IMR-90 (cell line): ENCODE results near the gene SPIN1. TPM values are rescaled to one million over a fixed set of nuclear protein-coding genes. Genes with fewer than 3 reads are reported as not detected.

Experiments used
- ATAC-seq: fragments of 200-7000 bp; cut with Tn5 transposase; 2 replicates; pipeline ENCODE4 v1.9.1; 2020; ENCODE audit warnings: low read depth, mild to moderate bottlenecking, moderate library complexity
- BruUV-seq: library from RNA; stranded (reverse); fragments of 400-500 nt; replicated peaks from 2 replicates; lab custom pipeline; 2021; lab: Mats Ljungman, UMichigan
- CTCF ChIA-PET: fragments of 300-600 bp; formaldehyde crosslinking; extraction: SDS; loops from one replicate; lab custom pipeline; 2021; ENCODE audit warnings: antibody characterized with exemption; lab: Yijun Ruan, JAX
- POLR2A ChIA-PET: fragments of 300-600 bp; sonication (Branson Sonifier 250); formaldehyde crosslinking; loops from one replicate; lab custom pipeline; 2022; ENCODE audit warnings: antibody characterized with exemption; ENCODE audit not compliant: unreplicated experiment; lab: Charles Lee
- DNase-seq: peaks from one replicate; pipeline ENCODE4 v3.0.0; 2013
- H2AFZ ChIP-seq: replicated peaks from 2 replicates; pipeline ENCODE3; 2013; ENCODE audit warnings: low read length, mild to moderate bottlenecking; ENCODE audit not compliant: poor library complexity
- H2AK5ac ChIP-seq: 2 replicates; pipeline ENCODE4 v1.6.1; 2013; ENCODE audit warnings: low read depth, low read length, inconsistent platforms
- H2AK9ac ChIP-seq: replicated peaks from 2 replicates; pipeline ENCODE3; 2013; ENCODE audit warnings: mild to moderate bottlenecking, low read depth, low read length, moderate library complexity; ENCODE audit not compliant: poor library complexity
- H2BK120ac ChIP-seq: 2 replicates; pipeline ENCODE4 v1.6.1; 2013; ENCODE audit warnings: low read depth, low read length, inconsistent platforms
- H2BK15ac ChIP-seq: 3 replicates; pipeline ENCODE4 v1.6.1; 2013; ENCODE audit warnings: low read depth, low read length, inconsistent platforms
- H2BK20ac ChIP-seq: 2 replicates; pipeline ENCODE4 v1.6.1; 2013; ENCODE audit warnings: low read depth, mild to moderate bottlenecking, inconsistent platforms, low read length, moderate library complexity
- H2BK5ac ChIP-seq: 2 replicates; pipeline ENCODE4 v1.6.1; 2013; ENCODE audit warnings: mild to moderate bottlenecking, low read depth, low read length, inconsistent platforms; ENCODE audit not compliant: poor library complexity, severe bottlenecking
- H3K14ac ChIP-seq: replicated peaks from 2 replicates; pipeline ENCODE4 v1.6.1; 2013; ENCODE audit warnings: low read depth, low read length, inconsistent platforms
- H3K18ac ChIP-seq: 2 replicates; pipeline ENCODE4 v1.6.1; 2013; ENCODE audit warnings: low read depth, low read length, control low read depth
- H3K23ac ChIP-seq: 2 replicates; pipeline ENCODE4 v1.6.1; 2013; ENCODE audit warnings: low read depth, low read length, inconsistent platforms
- H3K27ac ChIP-seq: 2 replicates; pipeline ENCODE4 v1.5.1; 2013; ENCODE audit warnings: mild to moderate bottlenecking, control low read depth, low read length; ENCODE audit not compliant: insufficient read depth
- H3K27me3 ChIP-seq: 2 replicates; pipeline ENCODE4 v1.6.1; 2013; ENCODE audit warnings: low read length; ENCODE audit not compliant: control insufficient read depth, insufficient read depth
- H3K36me3 ChIP-seq: 2 replicates; pipeline ENCODE4 v1.6.1; 2013; ENCODE audit warnings: low read length, mixed read lengths; ENCODE audit not compliant: control insufficient read depth, insufficient read depth
- H3K4ac ChIP-seq: 2 replicates; pipeline ENCODE4 v1.6.1; 2013; ENCODE audit warnings: low read depth, low read length, inconsistent platforms
- H3K4me1 ChIP-seq: 2 replicates; pipeline ENCODE4 v1.6.1; 2013; ENCODE audit warnings: low read length, mixed read lengths; ENCODE audit not compliant: control insufficient read depth, insufficient read depth
- H3K4me2 ChIP-seq: 2 replicates; pipeline ENCODE4 v1.6.1; 2013; ENCODE audit warnings: low read depth, mild to moderate bottlenecking, control low read depth, low read length, moderate library complexity
- H3K4me3 ChIP-seq: 2 replicates; pipeline ENCODE4 v1.5.1; 2013; ENCODE audit warnings: low read depth, mild to moderate bottlenecking, control low read depth, low read length, moderate library complexity; ENCODE audit not compliant: insufficient read depth
- H3K56ac ChIP-seq: 2 replicates; pipeline ENCODE4 v1.6.1; 2013; ENCODE audit warnings: low read length, inconsistent platforms; ENCODE audit not compliant: insufficient read depth; ENCODE audit errors: extremely low read depth
- H3K79me1 ChIP-seq, 2 experiments: 2 replicates each; pipeline ENCODE4 v1.6.1; 2013; ENCODE audit warnings: low read length in 2 of 2, inconsistent platforms in 1 of 2, low read depth in 1 of 2
- H3K9ac ChIP-seq: 2 replicates; pipeline ENCODE4 v1.6.1; 2013; ENCODE audit warnings: low read depth, low read length, control low read depth
- H3K9me1 ChIP-seq: 2 replicates; pipeline ENCODE4 v1.6.1; 2013; ENCODE audit warnings: low read length, inconsistent platforms; ENCODE audit not compliant: insufficient read depth
- H3K9me3 ChIP-seq: 2 replicates; pipeline ENCODE4 v1.6.1; 2013; ENCODE audit warnings: low read length; ENCODE audit not compliant: control insufficient read depth, insufficient read depth
- H4K20me1 ChIP-seq: 2 replicates; pipeline ENCODE4 v1.6.1; 2013; ENCODE audit warnings: low read length, inconsistent platforms; ENCODE audit not compliant: insufficient read depth
- H4K5ac ChIP-seq: 2 replicates; pipeline ENCODE4 v1.6.1; 2013; ENCODE audit warnings: mild to moderate bottlenecking, low read depth, low read length, control low read depth
- H4K8ac ChIP-seq, 2 experiments: 2 replicates each; pipeline ENCODE4 v1.6.1; 2013; ENCODE audit warnings: low read depth in 2 of 2, low read length in 2 of 2, control low read depth in 1 of 2, inconsistent platforms in 1 of 2
- H4K91ac ChIP-seq: 2 replicates; pipeline ENCODE4 v1.6.1; 2013; ENCODE audit warnings: low read depth, low read length, inconsistent platforms; ENCODE audit not compliant: insufficient read depth
- BHLHE40 ChIP-seq: fragments of 150-350 bp; IDR thresholded peaks from 2 replicates; pipeline ENCODE4 v1.6.1; 2016; ENCODE audit warnings: mild to moderate bottlenecking, low read depth, low read length
- MAFK ChIP-seq: IDR thresholded peaks from 2 replicates; pipeline ENCODE4 v1.6.1; 2012; ENCODE audit warnings: low read depth, low read length, improper control_type of control experiment
- MAZ ChIP-seq: IDR thresholded peaks from 2 replicates; pipeline ENCODE4 v1.6.1; 2012; ENCODE audit warnings: low read depth, mild to moderate bottlenecking, low read length, improper control_type of control experiment, moderate library complexity, borderline replicate concordance
- MXI1 ChIP-seq: IDR thresholded peaks from 2 replicates; pipeline ENCODE4 v1.6.1; 2012; ENCODE audit warnings: low read depth, mild to moderate bottlenecking, low read length, moderate library complexity, borderline replicate concordance
- NFE2L2 ChIP-seq: fragments of 150-350 bp; IDR thresholded peaks from 2 replicates; pipeline ENCODE4 v1.6.1; 2016; ENCODE audit warnings: low read depth, mild to moderate bottlenecking, low read length
- WGBS, 2 experiments: methylation state at CpG; one replicate each; pipeline versions ENCODE4 v1.1.5 to v1.1.7; 2013; ENCODE audit warnings: missing lambda C conversion rate in 2 of 2; ENCODE audit not compliant: insufficient read length in 1 of 2; ENCODE audit errors: extremely low coverage in 2 of 2; 5-methylcytosine and 5-hydroxymethylcytosine counted together
- dilution Hi-C: fragments of 300-500 bp; cut with HindIII; formaldehyde crosslinking; loops from one replicate; pipeline ENCODE4 v1.14.3; 2018; ENCODE audit warnings: low sequenced_read_pairs; ENCODE audit not compliant: unreplicated experiment
- in situ Hi-C: fragments of 300-500 bp; cut with MboI; formaldehyde crosslinking; loops from 3 replicates; pipeline ENCODE4 v1.14.3; 2019; ENCODE audit warnings: low sequenced_read_pairs, inconsistent platforms, mixed read lengths
- intact Hi-C: fragments of 100-400 bp; cut with micrococcal nuclease; formaldehyde crosslinking; loops from 2 replicates; pipeline ENCODE4 v1.10.0; 2022
- polyA plus RNA-seq, 3 experiments: library from polyadenylated mRNA; depleted of rRNA; stranded (reverse); fragments of >200 nt; gene quantifications; 2 replicates each; pipeline ENCODE4 v1.2.3, GENCODE V29; 2012; ENCODE audit warnings: low replicate concordance in 1 of 3
- total RNA-seq: library from RNA; depleted of rRNA; stranded (reverse); fragments of >200 nt; gene quantifications from 2 replicates; pipeline ENCODE4 v1.2.3, GENCODE V29; 2012

Gene SPIN1
- total and polyA plus RNA-seq, 2 of the 4 experiments (the other 2 are of a cell fraction): 63.3 to 141 TPM

DNA sequence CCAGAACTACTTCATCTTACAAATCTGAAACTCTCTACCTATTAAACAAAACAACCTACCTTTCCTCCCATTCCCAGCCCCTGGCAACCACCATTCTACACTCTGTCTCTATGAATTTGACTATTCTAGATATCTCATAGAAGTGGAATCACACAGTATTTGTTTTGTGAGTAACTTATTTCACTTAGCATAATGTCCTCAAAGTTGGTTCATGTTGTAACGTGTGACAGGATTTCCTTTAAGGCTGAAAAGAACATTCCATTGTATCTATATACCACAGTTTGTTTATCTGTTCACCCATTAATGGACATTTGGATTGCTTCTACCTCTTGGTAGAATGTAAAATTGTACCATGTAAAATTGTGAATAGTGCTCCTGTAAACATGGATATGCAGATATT, 76.6 kb downstream of the SPIN1 start:
- peak; percentile 25 for DNase-seq
- Histone ChIP-seq H3K36me3 (peaks cover 15% of the 10 kb centered on the region), H3K23ac (no peak overlapping the region), H2AK9ac (no peak overlapping the region), H4K20me1 (peaks cover 4% of the 10 kb centered on the region; the same call in 1 of the 2 replicates), H2BK15ac (no peak overlapping the region), H3K4ac (no peak overlapping the region), H2AK5ac (no peak overlapping the region), H3K9me3 (no peaks in the 10 kb centered on the region), H3K4me3 (no peak overlapping the region), H3K14ac (no peak overlapping the region), H3K27me3 (no peaks in the 10 kb centered on the region), H3K18ac (no peak overlapping the region), H3K4me1 (peaks cover 7% of the 10 kb centered on the region), H2AFZ (no peak overlapping the region), H3K9me1 (peaks cover 19% of the 10 kb centered on the region), H4K91ac (no peak overlapping the region), H2BK5ac (no peak overlapping the region), H3K79me1 (peaks cover 48 to 61% of the 10 kb centered on the region in 2 experiments), H4K8ac (no peak overlapping the region), H4K5ac (no peak overlapping the region), H3K27ac (no peak overlapping the region), H2BK20ac (no peak overlapping the region), H2BK120ac (no peak overlapping the region), H3K56ac (no peak overlapping the region), H3K4me2 (no peak overlapping the region), H3K9ac (no peak overlapping the region)
- no CpG with 5 or more reads among the region's 1 CpG for WGBS, 2 experiments
- ChIA-PET POLR2A (no interaction called here), CTCF (no interaction called here)
- no TSS peak for BruUV-seq
- in situ Hi-C loops (no loop called here), dilution Hi-C loops (no loop called here), intact Hi-C loops (no loop called here)
- no peak; the same call in 1 of the 2 replicates for ATAC-seq
- no peak for TF ChIP-seq BHLHE40
- no peak for TF ChIP-seq MXI1
- no peak for TF ChIP-seq MAZ
- no peak for TF ChIP-seq MAFK
- TF ChIP-seq NFE2L2: no peak
